K562 (cell line): ENCODE results near the gene TAF1A. TPM values are rescaled to one million over a fixed set of nuclear protein-coding genes. Genes with fewer than 3 reads are reported as not detected.

ENCODE experiments used
- ATF1 ChIP-seq, 2 experiments: fragments of 450-650 bp in 1 of 2; IDR thresholded peaks; 2 replicates each; pipeline ENCODE4 v1.6.1; 2016; ENCODE audit warnings: missing compliant biosample characterization in 1 of 2, missing genetic modification characterization in 1 of 2
- ETV6 ChIP-seq, 3 experiments: fragments of 150-350 bp in 1 of 3; sonication (generic) in 1 of 3; formaldehyde crosslinking in 1 of 3; IDR thresholded peaks; 2 replicates each; pipeline versions ENCODE4 v1.6.1 to v1.8.0; 2014 to 2022; ENCODE audit warnings: borderline replicate concordance in 2 of 3, low read depth in 2 of 3, antibody characterized with exemption in 1 of 3, low read length in 1 of 3, mild to moderate bottlenecking in 1 of 3, missing genetic modification reagents in 1 of 3
- FOSL1 ChIP-seq: fragments of 200-800 bp; sonication (Bioruptor generic); conservative IDR thresholded peaks from 2 replicates; pipeline ENCODE4 v1.6.1; 2016; ENCODE audit warnings: missing genetic modification characterization, missing compliant biosample characterization
- HMG20B ChIP-seq: fragments of 250-450 bp; sonication (Bioruptor Pico); IDR thresholded peaks from 2 replicates; pipeline ENCODE4 v1.5.0; 2021; ENCODE audit warnings: mild to moderate bottlenecking
- MAFG ChIP-seq: fragments of 450-650 bp; conservative IDR thresholded peaks from 2 replicates; pipeline ENCODE4 v1.6.1; 2016; ENCODE audit warnings: missing genetic modification characterization, missing compliant biosample characterization
- SAP30 ChIP-seq: fragments of 200-600 bp; sonication (generic); IDR thresholded peaks from 2 replicates; pipeline ENCODE4 v1.6.1; 2012; ENCODE audit warnings: borderline replicate concordance, low read depth, mild to moderate bottlenecking, moderate library complexity, low read length, control low read depth, inconsistent platforms; ENCODE audit not compliant: insufficient read depth, poor library complexity, severe bottlenecking
- ZNF121 ChIP-seq: sonication (generic); formaldehyde crosslinking; conservative IDR thresholded peaks from 2 replicates; pipeline ENCODE4 v1.8.0; 2022; ENCODE audit warnings: missing genetic modification reagents
- polyA plus RNA-seq, 8 experiments: library from polyadenylated mRNA; depleted of rRNA in 4 of 8; stranded (reverse) in 5 of 8; unstranded in 3 of 8; fragments of >200 nt; fragmentation: Nextera tagmentation in 2 of 8; fragmentation: Illumina TruSeq in 1 of 8; extraction: Ambion mirVana in 2 of 8; extraction: Trizol in 1 of 8; gene quantifications; 2 replicates each; pipeline versions ENCODE4 v1.2.1 to v1.2.3, GENCODE V29; 2011 to 2014; ENCODE audit warnings: inconsistent platforms in 1 of 8, missing spikeins in 1 of 8
- total RNA-seq, 7 experiments: library from RNA; depleted of rRNA in 6 of 7; stranded (reverse); fragments of >200 nt in 6 of 7; fragmentation: Illumina TruSeq in 2 of 7; extraction: Trizol in 2 of 7; gene quantifications; 2 replicates each; pipeline versions ENCODE4 v1.2.1 to v1.2.3, GENCODE V29; 2011 to 2021; ENCODE audit warnings: low replicate concordance in 1 of 7
- TF ChIP-seq, protein P1 (sequence below): fragments of 450-650 bp; IDR thresholded peaks from 2 replicates; pipeline ENCODE4 v1.7.1; 2018; ENCODE audit warnings: mild to moderate bottlenecking, low read depth; ENCODE audit not compliant: partially characterized antibody
- TF ChIP-seq, protein P2 (sequence below): IDR thresholded peaks from 2 replicates; pipeline ENCODE4 v1.6.1; 2011; ENCODE audit not compliant: insufficient read length; ENCODE audit errors: extremely low read depth
- TF ChIP-seq, protein P3 (sequence below), 2 experiments: fragments of 450-650 bp in 1 of 2; sonication (generic) in 1 of 2; formaldehyde crosslinking in 1 of 2; IDR thresholded peaks in 1 of 2; conservative IDR thresholded peaks in 1 of 2; 2 replicates each; pipeline versions ENCODE4 v1.6.1 to v1.8.1; 2016 to 2023; ENCODE audit warnings: mild to moderate bottlenecking in 2 of 2, moderate library complexity in 2 of 2, inconsistent platforms in 1 of 2, missing genetic modification reagents in 1 of 2
- TF ChIP-seq, protein P4 (sequence below): fragments of 450-650 bp; IDR thresholded peaks from 2 replicates; pipeline ENCODE4 v1.6.1; 2018; ENCODE audit not compliant: partially characterized antibody

The TAF1A gene
- total and polyA plus RNA-seq, 9 of the 15 experiments (the other 6 are each of a cell fraction or from before 2014, with no cell fraction given): 17.8 to 36.8 (median 25.3) TPM

DNA sequence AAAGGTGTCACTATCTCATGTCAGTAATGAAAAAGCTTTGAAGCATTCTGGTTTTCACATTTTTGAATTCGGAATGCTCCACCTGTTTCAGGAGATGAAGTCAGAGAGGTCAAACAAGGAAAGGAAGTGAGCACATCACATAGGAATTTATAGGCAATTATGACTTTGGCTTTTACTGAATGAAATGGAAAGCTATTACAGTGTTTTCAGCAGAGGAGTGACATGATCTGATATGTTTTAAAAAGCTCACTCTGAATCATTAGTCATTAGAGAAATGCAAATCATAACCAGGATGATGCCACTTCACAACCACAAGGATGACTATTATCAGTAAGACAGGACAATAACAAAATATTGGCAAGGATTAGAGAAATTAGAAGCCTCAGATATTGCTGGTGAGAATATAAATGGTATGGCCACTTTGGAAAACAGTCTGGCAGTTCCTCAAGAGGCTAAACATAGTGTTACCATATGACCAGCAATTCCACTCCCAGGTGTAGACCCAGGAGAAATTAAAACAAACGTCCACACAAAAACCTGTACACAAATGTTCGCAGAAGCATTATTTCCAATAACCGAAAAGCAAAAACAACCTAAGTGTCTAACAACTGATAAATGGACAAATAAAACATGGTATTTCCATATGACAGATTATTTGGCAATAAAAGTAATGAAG, 7.5 kb downstream of the TAF1A start (continued):
- TF ChIP-seq, protein P1, sequence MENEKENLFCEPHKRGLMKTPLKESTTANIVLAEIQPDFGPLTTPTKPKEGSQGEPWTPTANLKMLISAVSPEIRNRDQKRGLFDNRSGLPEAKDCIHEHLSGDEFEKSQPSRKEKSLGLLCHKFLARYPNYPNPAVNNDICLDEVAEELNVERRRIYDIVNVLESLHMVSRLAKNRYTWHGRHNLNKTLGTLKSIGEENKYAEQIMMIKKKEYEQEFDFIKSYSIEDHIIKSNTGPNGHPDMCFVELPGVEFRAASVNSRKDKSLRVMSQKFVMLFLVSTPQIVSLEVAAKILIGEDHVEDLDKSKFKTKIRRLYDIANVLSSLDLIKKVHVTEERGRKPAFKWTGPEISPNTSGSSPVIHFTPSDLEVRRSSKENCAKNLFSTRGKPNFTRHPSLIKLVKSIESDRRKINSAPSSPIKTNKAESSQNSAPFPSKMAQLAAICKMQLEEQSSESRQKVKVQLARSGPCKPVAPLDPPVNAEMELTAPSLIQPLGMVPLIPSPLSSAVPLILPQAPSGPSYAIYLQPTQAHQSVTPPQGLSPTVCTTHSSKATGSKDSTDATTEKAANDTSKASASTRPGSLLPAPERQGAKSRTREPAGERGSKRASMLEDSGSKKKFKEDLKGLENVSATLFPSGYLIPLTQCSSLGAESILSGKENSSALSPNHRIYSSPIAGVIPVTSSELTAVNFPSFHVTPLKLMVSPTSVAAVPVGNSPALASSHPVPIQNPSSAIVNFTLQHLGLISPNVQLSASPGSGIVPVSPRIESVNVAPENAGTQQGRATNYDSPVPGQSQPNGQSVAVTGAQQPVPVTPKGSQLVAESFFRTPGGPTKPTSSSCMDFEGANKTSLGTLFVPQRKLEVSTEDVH: no peak
- TF ChIP-seq FOSL1 (tag): 0 out of 2 replicates have a peak, but pooled peaks have one; percentile 19
- TF ChIP-seq, protein P2, sequence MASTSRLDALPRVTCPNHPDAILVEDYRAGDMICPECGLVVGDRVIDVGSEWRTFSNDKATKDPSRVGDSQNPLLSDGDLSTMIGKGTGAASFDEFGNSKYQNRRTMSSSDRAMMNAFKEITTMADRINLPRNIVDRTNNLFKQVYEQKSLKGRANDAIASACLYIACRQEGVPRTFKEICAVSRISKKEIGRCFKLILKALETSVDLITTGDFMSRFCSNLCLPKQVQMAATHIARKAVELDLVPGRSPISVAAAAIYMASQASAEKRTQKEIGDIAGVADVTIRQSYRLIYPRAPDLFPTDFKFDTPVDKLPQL: no peak
- TF ChIP-seq, protein P3, sequence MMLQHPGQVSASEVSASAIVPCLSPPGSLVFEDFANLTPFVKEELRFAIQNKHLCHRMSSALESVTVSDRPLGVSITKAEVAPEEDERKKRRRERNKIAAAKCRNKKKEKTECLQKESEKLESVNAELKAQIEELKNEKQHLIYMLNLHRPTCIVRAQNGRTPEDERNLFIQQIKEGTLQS (IDR thresholded peaks at IDR 0.05): peak; percentile 44
- TF ChIP-seq, protein P3 (CRISPR knock-in tag; conservative IDR thresholded peaks at IDR 0.05): no peak
- no peak for TF ChIP-seq ETV6 (IDR thresholded peaks at IDR 0.05; ENCODE audit: borderline replicate concordance in 1 of 2, low read depth in 2 of 2, low read length in 1 of 2)
- no peak for TF ChIP-seq ETV6 (CRISPR knock-in tag; IDR thresholded peaks at IDR 0.05; ENCODE audit: borderline replicate concordance)
- no peak for TF ChIP-seq MAFG (tag)
- TF ChIP-seq HMG20B (CRISPR knock-in tag): no peak
- no peak for TF ChIP-seq ZNF121 (CRISPR knock-in tag)
- TF ChIP-seq SAP30: no peak
- TF ChIP-seq, protein P4, sequence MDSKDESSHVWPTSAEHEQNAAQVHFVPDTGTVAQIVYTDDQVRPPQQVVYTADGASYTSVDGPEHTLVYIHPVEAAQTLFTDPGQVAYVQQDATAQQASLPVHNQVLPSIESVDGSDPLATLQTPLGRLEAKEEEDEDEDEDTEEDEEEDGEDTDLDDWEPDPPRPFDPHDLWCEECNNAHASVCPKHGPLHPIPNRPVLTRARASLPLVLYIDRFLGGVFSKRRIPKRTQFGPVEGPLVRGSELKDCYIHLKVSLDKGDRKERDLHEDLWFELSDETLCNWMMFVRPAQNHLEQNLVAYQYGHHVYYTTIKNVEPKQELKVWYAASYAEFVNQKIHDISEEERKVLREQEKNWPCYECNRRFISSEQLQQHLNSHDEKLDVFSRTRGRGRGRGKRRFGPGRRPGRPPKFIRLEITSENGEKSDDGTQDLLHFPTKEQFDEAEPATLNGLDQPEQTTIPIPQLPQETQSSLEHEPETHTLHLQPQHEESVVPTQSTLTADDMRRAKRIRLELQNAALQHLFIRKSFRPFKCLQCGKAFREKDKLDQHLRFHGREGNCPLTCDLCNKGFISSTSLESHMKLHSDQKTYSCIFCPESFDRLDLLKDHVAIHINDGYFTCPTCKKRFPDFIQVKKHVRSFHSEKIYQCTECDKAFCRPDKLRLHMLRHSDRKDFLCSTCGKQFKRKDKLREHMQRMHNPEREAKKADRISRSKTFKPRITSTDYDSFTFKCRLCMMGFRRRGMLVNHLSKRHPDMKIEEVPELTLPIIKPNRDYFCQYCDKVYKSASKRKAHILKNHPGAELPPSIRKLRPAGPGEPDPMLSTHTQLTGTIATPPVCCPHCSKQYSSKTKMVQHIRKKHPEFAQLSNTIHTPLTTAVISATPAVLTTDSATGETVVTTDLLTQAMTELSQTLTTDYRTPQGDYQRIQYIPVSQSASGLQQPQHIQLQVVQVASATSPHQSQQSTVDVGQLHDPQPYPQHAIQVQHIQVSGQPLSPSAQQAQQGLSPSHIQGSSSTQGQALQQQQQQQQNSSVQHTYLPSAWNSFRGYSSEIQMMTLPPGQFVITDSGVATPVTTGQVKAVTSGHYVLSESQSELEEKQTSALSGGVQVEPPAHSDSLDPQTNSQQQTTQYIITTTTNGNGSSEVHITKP: no peak
- TF ChIP-seq ATF1 (CRISPR knock-in tag; IDR thresholded peaks at IDR 0.05): no peak
- TF ChIP-seq ATF1 (tag; IDR thresholded peaks at IDR 0.05): no peak
